SU-DHL-6 (cell line): ENCODE measurements around the gene FLAD1.
"Not testable (repeated sequence)": the region's sequence is repeated elsewhere in the genome, so short reads cannot be mapped to it uniquely, and the experiment has no call there.

Experiments used
- H2AFZ ChIP-seq: fragments of 200-600 bp; sonication (generic); 2 replicates; pipeline ENCODE4 v1.6.1; 2014; ENCODE audit warnings: low read depth, mild to moderate bottlenecking, moderate library complexity, mixed read lengths, antibody characterized with exemption, low read length; ENCODE audit not compliant: severe bottlenecking
- H3F3A ChIP-seq: fragments of 200-600 bp; shearing (Covaris generic); 2 replicates; pipeline ENCODE4 v1.6.0; 2016; ENCODE audit warnings: antibody characterized with exemption, mild to moderate bottlenecking; ENCODE audit not compliant: insufficient read depth
- H3K27ac ChIP-seq: fragments of 200-600 bp; sonication (generic); 2 replicates; pipeline ENCODE4 v1.5.1; 2016; ENCODE audit warnings: low read depth, mild to moderate bottlenecking, low read length, moderate library complexity, mixed read lengths
- H3K27me3 ChIP-seq: fragments of 200-600 bp; sonication (generic), shearing (Covaris generic); 2 replicates; pipeline ENCODE4 v1.6.0; 2014; ENCODE audit warnings: mild to moderate bottlenecking, low read length
- H3K36me3 ChIP-seq: fragments of 200-600 bp; sonication (generic); 2 replicates; pipeline ENCODE4 v1.6.1; 2014; ENCODE audit warnings: mild to moderate bottlenecking, low read length, mixed read lengths
- H3K4me2 ChIP-seq: fragments of 300-600, 200-600 bp; shearing (Covaris generic), sonication (generic); 2 replicates; pipeline ENCODE4 v1.6.0; 2014; ENCODE audit warnings: low read length, low read depth, mild to moderate bottlenecking; ENCODE audit not compliant: poor library complexity, severe bottlenecking
- H3K4me3 ChIP-seq: fragments of 200-600 bp; sonication (generic); 2 replicates; pipeline ENCODE4 v1.5.1; 2014; ENCODE audit warnings: antibody characterized with exemption, low read length, mild to moderate bottlenecking, mixed read lengths; ENCODE audit not compliant: insufficient read depth, poor library complexity, severe bottlenecking
- H3K79me2 ChIP-seq: fragments of 200-600 bp; sonication (generic); 2 replicates; pipeline ENCODE4 v1.6.1; 2014; ENCODE audit warnings: mild to moderate bottlenecking, low read length, moderate library complexity; ENCODE audit not compliant: insufficient read depth
- H3K9ac ChIP-seq: fragments of 200-600 bp; sonication (generic); 2 replicates; pipeline ENCODE4 v1.7.0; 2014; ENCODE audit warnings: mild to moderate bottlenecking, low read length
- H3K9me2 ChIP-seq: fragments of 200-600 bp; sonication (generic); replicated peaks from 2 replicates; pipeline ENCODE4 v1.6.1; 2014; ENCODE audit warnings: low read length; ENCODE audit not compliant: insufficient read depth
- H3K9me3 ChIP-seq: fragments of 200-600 bp; sonication (generic); 2 replicates; pipeline ENCODE4 v1.6.1; 2014; ENCODE audit warnings: low read length, mixed read lengths; ENCODE audit not compliant: insufficient read depth
- H4K20me1 ChIP-seq: fragments of 200-600 bp; sonication (generic); 2 replicates; pipeline ENCODE4 v1.6.1; 2014; ENCODE audit warnings: low read depth, mild to moderate bottlenecking, antibody characterized with exemption, low read length, moderate library complexity, mixed read lengths
- EZH2phosphoT487 ChIP-seq: fragments of 200-600 bp; sonication (generic), shearing (Covaris generic); conservative IDR thresholded peaks from 2 replicates; pipeline ENCODE4 v1.6.1; 2018; ENCODE audit warnings: mild to moderate bottlenecking, antibody characterized with exemption, low read length, moderate library complexity, mixed read lengths
- TF ChIP-seq, protein P1 (sequence below): fragments of 200-600 bp; sonication (generic); IDR thresholded peaks from one replicate; pipeline ENCODE4 v1.5.1; 2017; ENCODE audit warnings: antibody characterized with exemption, mild to moderate bottlenecking, low read length, moderate library complexity; ENCODE audit not compliant: insufficient read depth, poor library complexity, severe bottlenecking

The FLAD1 gene

GRCh38 chr1:154994269-154994587 lies 11.1 kb downstream of the FLAD1 start:
- Histone ChIP-seq H3K9me2 (no peaks in the 10 kb centered on the region), H3K9me3 (no peaks in the 10 kb centered on the region), H2AFZ (no peak overlapping the region), H3K4me3 (no peak overlapping the region), H3K27me3 (no peaks in the 10 kb centered on the region), H3K36me3 (no peaks in the 10 kb centered on the region), H3K79me2 (no peaks in the 10 kb centered on the region), H3F3A (peaks cover 8% of the 10 kb centered on the region; the same call in 1 of the 2 replicates), H4K20me1 (no peaks in the 10 kb centered on the region), H3K9ac (no peak overlapping the region), H3K4me2 (no peak overlapping the region), H3K27ac (no peak overlapping the region)
- TF ChIP-seq, protein P1, sequence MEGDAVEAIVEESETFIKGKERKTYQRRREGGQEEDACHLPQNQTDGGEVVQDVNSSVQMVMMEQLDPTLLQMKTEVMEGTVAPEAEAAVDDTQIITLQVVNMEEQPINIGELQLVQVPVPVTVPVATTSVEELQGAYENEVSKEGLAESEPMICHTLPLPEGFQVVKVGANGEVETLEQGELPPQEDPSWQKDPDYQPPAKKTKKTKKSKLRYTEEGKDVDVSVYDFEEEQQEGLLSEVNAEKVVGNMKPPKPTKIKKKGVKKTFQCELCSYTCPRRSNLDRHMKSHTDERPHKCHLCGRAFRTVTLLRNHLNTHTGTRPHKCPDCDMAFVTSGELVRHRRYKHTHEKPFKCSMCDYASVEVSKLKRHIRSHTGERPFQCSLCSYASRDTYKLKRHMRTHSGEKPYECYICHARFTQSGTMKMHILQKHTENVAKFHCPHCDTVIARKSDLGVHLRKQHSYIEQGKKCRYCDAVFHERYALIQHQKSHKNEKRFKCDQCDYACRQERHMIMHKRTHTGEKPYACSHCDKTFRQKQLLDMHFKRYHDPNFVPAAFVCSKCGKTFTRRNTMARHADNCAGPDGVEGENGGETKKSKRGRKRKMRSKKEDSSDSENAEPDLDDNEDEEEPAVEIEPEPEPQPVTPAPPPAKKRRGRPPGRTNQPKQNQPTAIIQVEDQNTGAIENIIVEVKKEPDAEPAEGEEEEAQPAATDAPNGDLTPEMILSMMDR: no peak
- no peak for TF ChIP-seq EZH2phosphoT487

DNA sequence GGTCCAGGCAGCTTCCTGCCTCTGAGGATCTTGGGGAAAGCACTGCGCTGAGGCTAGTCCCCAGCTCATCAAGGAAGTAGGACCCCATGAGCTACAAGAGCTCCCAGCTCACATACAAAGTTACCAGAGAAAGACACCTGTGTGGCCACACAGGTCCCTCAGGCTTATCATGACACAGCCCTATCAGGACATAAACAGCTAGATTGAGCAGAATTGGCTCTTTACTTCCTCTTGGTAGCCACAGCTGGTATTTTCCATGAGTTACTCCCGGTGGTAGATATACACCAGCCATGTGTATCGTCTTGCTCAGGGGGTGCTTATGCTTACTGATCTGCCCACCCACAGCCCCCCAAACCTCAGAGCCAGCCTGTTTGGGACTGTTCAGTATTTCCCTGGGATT lies 11.4 kb downstream of the FLAD1 start:
- Histone ChIP-seq H3K27me3 (no peaks in the 10 kb centered on the region), H4K20me1 (no peaks in the 10 kb centered on the region), H3K9me3 (no peaks in the 10 kb centered on the region), H3K27ac (no peak overlapping the region), H3K9me2 (no peaks in the 10 kb centered on the region), H2AFZ (no peak overlapping the region), H3F3A (peaks cover 9% of the 10 kb centered on the region), H3K36me3 (no peaks in the 10 kb centered on the region), H3K4me3 (no peak overlapping the region), H3K79me2 (no peaks in the 10 kb centered on the region), H3K9ac (no peak overlapping the region), H3K4me2 (no peak overlapping the region)
- no peak for TF ChIP-seq EZH2phosphoT487
- TF ChIP-seq, protein P1: no peak

DNA sequence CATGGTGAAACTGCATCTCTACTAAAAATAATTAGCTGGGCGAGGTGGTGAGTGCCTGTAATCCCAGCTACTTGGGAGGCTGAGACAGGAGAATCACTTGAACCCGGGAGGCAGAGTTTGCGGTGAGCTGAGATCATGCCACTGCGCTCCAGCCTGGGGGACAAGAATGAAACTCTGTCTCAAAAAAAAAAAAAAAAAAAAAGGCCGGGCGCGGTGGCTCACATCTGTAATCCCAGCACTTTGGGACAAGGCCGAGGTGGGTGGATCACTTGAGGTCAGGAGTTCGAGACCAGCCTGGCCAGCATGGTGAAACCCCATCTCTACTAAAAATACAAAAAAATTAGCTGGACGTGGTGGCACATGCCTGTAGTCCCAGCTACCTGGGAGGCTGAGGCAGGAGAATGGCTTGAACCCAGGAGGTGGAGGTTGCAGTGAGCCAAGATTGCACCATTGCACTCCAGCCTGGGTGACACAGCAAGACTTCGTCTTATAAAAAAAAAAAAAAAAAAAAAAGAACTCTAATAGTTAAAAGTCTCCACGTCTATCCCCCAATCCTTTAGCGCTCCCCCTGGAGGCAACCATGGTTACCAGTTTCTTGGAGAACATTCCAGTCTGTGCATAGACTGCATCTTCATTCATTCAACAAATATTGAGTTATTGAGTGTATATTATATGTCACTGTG lies 12.3 kb downstream of the FLAD1 start:
- not testable (repeated sequence) for H3K36me3 ChIP-seq, H3K9me2 ChIP-seq, H3K4me2 ChIP-seq, H3K9me3 ChIP-seq, H3K27me3 ChIP-seq, H3K4me3 ChIP-seq, H3K27ac ChIP-seq, H2AFZ ChIP-seq, H3K9ac ChIP-seq, H4K20me1 ChIP-seq, H3K79me2 ChIP-seq
- H3F3A ChIP-seq: peaks cover 16% of the 10 kb centered on the region

DNA sequence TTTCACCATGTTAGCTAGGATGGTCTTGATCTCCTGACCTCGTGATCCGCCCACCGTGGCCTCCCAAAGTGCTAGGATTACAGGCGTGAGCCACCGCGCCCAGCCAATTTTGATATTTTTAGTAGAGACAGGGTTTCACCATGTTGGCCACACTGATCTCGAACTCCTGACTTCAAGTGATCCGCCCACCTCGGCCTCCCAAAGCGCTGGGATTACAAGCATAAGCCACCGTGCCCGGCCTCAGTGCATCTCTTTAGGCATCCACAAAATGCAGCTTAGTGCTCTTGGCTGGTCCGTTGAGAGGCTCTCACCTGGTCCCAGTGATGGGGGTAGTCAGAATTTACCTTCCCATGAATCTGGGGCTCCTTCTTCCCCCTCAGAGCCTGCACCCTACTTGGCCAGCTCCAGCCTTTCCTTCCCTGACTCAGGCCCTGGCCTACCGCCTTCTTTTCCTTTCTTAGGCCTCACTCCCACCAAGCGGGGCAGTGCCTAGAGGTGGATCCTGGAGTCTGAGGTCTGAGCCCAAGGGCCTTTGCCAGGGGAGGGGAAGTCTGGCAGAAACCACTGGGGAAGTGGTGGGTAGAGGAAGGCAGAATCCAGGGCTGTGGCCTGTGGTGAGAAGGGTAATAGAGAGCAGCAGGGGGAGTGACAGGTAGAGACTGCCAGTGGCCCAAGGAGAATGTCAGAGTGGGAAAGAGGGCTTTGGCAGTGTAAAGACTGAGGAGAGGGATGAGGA lies 14.0 kb downstream of the FLAD1 start:
- Histone ChIP-seq H3K4me3 (no peak overlapping the region), H3K27me3 (no peaks in the 10 kb centered on the region), H3F3A (peaks cover 16% of the 10 kb centered on the region), H4K20me1 (no peaks in the 10 kb centered on the region), H3K9me3 (no peaks in the 10 kb centered on the region), H3K36me3 (no peaks in the 10 kb centered on the region), H2AFZ (no peak overlapping the region), H3K9me2 (no peaks in the 10 kb centered on the region), H3K4me2 (no peak overlapping the region), H3K79me2 (no peaks in the 10 kb centered on the region), H3K9ac (no peak overlapping the region), H3K27ac (no peak overlapping the region)
- no peak for TF ChIP-seq EZH2phosphoT487
- TF ChIP-seq, protein P1: no peak
